GM23338 (cell line): ENCODE results near the gene RBM19.

Experiments
- CTCF ChIP-seq, 2 experiments: fragments of 200-600 bp in 1 of 2; sonication (generic) in 1 of 2; conservative IDR thresholded peaks; 2 replicates each; pipeline versions ENCODE4 v1.5.1 to v1.6.1; 2016 to 2017; ENCODE audit warnings: antibody characterized with exemption in 2 of 2, low read depth in 2 of 2, mild to moderate bottlenecking in 2 of 2, moderate library complexity in 1 of 2
- ETS1 ChIP-seq: IDR thresholded peaks from 2 replicates; pipeline ENCODE4 v1.6.1; 2016; ENCODE audit warnings: antibody characterized with exemption
- EZH2 ChIP-seq: fragments of 200-600 bp; sonication (generic); IDR thresholded peaks from one replicate; pipeline ENCODE4 v1.8.0; 2017; ENCODE audit warnings: antibody characterized with exemption, mild to moderate bottlenecking, low read depth; ENCODE audit not compliant: unreplicated experiment
- EZH2phosphoT487 ChIP-seq: fragments of 200-600 bp; sonication (generic); IDR thresholded peaks from one replicate; pipeline ENCODE4 v1.8.1; 2018; ENCODE audit warnings: antibody characterized with exemption; ENCODE audit not compliant: unreplicated experiment
- POLR2AphosphoS5 ChIP-seq: IDR thresholded peaks from 2 replicates; pipeline ENCODE4 v1.6.1; 2016; ENCODE audit warnings: antibody characterized with exemption, low read depth
- REST ChIP-seq: IDR thresholded peaks from one replicate; pipeline ENCODE4 v1.6.1; 2018; ENCODE audit warnings: antibody characterized with exemption; ENCODE audit not compliant: unreplicated experiment
- STAT1 ChIP-seq: IDR thresholded peaks from one replicate; pipeline ENCODE4 v1.6.1; 2016; ENCODE audit warnings: antibody characterized with exemption; ENCODE audit not compliant: unreplicated experiment

- TF ChIP-seq CTCF (conservative IDR thresholded peaks at IDR 0.05; ENCODE audit: low read depth in 2 of 2) (no peak), EZH2phosphoT487 (no peak), POLR2AphosphoS5 (no peak), EZH2 (no peak), ETS1 (no peak), REST (no peak), STAT1 (no peak)
Measured at GRCh38 chr12:113783811-113784210, 182.3 kb downstream of the RBM19 start.
